NB4 (cell line): ENCODE data around the gene TRAK1.

Experiments used
- POLR2A ChIP-seq: IDR thresholded peaks from 2 replicates; pipeline ENCODE4 v1.6.1; 2011; ENCODE audit warnings: mild to moderate bottlenecking; ENCODE audit not compliant: insufficient read length; ENCODE audit errors: extremely low read depth
- TF ChIP-seq, protein P1 (sequence below): IDR thresholded peaks from one replicate; pipeline ENCODE4 v1.5.1; 2012; ENCODE audit warnings: low read depth, low read length

GRCh38 chr3:42139621-42140453 lies 48.7 kb downstream of the TRAK1 start:
- TF ChIP-seq, protein P1, sequence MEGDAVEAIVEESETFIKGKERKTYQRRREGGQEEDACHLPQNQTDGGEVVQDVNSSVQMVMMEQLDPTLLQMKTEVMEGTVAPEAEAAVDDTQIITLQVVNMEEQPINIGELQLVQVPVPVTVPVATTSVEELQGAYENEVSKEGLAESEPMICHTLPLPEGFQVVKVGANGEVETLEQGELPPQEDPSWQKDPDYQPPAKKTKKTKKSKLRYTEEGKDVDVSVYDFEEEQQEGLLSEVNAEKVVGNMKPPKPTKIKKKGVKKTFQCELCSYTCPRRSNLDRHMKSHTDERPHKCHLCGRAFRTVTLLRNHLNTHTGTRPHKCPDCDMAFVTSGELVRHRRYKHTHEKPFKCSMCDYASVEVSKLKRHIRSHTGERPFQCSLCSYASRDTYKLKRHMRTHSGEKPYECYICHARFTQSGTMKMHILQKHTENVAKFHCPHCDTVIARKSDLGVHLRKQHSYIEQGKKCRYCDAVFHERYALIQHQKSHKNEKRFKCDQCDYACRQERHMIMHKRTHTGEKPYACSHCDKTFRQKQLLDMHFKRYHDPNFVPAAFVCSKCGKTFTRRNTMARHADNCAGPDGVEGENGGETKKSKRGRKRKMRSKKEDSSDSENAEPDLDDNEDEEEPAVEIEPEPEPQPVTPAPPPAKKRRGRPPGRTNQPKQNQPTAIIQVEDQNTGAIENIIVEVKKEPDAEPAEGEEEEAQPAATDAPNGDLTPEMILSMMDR: no peak
- TF ChIP-seq POLR2A: no peak
